NCI-H2171 (cell line): ENCODE measurements around the gene CCDC121.

Experiments used
- DNase-seq: peaks from one replicate; lab custom pipeline; 2025; lab: John Stamatoyannopoulos, UW

CCDC121 gene

DNA sequence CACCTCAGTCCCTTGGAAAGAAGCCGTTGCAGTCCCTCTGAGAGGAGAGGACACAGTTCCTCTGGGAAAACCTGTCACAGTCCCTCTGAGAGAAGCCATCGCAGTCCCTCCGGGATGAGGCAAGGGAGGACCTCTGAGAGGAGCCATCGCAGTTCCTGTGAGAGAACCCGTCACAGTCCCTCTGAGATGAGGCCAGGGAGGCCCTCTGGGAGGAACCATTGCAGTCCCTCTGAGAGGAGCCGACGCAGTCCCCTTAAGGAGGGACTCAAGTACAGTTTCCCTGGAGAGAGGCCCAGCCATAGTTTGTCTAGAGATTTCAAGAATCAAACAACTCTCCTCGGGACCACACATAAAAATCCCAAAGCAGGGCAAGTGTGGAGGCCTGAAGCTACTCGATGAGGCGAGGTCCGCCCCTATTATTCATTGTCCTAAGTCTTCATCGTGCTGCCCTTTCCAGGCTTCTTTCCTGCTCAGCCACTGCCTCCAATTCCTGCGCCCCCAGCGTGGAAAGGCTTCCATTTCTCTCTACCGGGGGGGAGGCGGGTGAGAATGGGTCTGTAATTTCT lies 46.6 kb downstream of the CCDC121 start:
- no peak for DNase-seq

DNA sequence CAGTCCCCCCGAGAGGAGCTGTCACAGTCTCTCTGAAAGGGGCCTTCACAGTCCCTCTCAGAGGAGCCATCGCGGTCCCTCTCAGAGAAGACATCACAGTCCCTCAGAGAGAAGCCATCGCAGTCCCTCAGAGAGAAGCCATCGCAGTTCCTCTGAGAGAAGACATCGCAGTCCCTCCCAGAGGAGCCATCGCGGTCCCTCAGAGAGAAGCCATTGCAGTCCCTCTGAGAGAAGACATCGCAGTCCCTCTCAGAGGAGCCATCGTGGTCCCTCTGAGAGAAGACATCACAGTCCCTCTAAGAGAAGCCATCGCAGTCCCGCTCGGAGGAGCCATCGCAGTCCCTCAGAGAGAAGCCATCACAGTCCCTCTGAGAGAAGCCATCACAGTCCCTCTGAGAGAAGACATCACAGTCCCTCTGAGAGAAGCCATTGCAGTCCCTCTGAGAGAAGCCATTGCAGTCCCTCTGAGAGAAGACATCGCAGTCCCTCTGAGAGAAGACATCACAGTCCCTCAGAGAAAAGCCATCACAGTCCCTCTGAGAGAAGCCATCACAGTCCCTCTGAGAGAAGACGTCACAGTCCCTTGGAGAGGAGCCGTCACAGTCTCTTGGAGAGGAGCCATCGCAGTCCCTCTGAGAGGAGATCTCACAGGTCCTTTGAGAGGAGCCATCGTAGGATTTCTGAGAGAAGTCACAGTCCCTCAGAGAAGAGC lies 47.2 kb downstream of the CCDC121 start:
- no peak for DNase-seq
